Activated effector memory CD4-positive, alpha-beta T cell treated with Interleukin-2 at 50 U/mL for 16 hours (primary cell): ENCODE data around the gene ABLIM3.

ENCODE experiments used
- DNase-seq: peaks from one replicate; pipeline ENCODE4 v3.0.0-alpha.2; 2020

The ABLIM3 gene

DNA sequence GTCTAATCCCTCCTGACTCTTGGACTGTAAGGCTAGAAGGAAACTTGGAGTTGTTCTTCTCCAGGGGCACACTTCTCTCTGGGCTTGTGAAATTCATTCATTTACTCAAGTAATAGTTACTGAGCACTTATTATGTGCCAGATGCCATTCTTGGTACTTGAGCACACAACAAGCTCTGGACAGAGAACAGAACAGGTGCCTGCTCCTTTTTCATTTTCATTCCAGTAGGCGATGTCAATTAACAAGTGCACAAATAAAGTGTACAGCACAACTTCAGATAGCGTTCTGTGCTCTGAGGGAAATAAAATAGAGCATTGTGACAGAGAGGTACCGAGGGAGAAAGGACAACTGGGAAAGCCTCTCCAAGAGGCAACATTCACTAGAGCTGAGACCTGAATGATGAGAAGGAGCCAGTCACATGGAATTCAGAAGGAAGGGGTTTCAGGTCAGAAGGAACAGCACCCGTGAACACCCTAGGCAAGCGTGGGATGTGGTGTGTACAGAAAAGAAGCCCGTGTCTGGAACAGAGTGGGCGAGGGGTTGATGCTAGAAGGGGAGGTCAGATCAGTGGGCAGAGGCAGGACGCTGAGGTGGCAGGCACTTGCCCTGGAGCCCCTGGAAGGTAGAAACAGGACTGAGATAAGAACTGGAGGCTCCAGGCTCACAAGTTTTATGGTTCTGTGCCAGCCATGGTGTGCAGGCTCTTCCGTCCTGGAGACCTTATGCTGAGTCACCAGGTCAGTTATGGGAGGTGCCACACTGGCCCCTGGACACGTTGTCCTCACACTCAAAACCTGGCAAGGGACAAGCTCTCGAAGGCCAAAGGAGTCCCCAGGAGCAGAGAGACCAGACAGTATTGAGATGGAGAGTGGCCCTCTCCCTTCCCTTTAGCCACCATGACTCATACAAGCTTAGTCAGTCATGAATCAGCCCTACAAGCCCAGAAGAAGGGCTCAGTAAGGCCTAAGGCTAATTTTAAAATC is 7.2 kb upstream of the ABLIM3 start:
- no peak for DNase-seq

DNA sequence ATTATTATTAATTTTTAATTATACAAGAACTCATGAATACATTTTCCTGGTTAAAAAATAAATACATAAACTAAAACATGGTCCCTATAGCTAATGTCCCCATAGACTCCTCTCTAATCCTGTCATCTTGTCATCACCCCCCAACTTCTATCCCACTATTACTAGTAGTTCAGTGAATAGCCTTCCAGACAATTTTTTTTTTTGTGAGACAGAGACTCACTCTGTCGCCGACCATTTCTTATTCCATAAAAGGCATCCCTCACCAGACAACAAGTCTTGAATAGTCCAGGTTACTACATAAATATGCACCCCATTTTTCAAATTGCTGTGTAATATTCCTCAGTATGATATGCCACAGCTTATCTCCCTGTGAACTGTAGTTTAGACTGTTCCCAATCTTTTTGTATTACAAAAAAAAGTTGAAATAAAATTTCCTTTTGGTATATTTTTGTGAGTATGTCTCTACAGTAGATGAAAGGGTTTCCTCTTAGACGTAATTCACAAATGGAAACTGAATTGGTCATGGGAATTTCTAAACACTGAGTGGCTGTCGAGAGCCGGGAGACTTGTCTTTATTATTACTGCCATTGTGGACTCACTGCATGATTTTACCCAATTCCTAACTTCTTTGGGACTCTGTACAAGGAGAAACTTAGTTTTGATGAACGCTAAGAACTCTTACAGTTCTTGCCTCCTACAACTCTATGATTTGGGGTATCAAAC is 6.4 kb upstream of the ABLIM3 start:
- no peak for DNase-seq

DNA sequence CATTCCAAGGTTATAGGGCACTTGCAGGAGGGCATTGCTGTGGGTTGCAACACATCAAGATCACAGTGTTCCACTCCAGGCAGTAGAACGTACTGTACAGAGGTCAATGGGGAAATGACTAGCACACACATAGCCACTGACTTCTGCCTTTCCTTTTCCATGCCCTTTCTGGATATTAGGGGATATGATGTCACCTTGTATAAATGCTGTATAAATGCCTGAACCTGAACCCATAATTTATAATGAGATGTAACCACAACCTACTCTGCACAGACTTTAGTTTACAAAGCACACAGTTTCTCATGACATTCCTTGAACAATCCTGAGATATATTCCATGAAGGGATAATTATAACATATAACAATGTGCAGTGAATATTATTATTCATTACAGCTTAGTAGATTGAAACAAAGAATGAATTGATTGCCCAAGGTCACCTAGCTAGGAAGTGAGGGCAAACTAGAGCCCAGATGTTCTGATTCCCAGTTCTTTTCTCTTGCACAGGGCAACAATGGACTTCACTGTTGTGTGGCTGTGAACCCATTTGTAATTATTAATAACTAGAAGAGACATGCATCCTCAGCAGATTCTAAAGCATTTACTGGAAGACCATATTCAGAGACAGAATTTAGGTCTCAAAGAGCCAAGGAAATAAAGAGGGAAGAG is 5.6 kb upstream of the ABLIM3 start:
- DNase-seq: no peak

DNA sequence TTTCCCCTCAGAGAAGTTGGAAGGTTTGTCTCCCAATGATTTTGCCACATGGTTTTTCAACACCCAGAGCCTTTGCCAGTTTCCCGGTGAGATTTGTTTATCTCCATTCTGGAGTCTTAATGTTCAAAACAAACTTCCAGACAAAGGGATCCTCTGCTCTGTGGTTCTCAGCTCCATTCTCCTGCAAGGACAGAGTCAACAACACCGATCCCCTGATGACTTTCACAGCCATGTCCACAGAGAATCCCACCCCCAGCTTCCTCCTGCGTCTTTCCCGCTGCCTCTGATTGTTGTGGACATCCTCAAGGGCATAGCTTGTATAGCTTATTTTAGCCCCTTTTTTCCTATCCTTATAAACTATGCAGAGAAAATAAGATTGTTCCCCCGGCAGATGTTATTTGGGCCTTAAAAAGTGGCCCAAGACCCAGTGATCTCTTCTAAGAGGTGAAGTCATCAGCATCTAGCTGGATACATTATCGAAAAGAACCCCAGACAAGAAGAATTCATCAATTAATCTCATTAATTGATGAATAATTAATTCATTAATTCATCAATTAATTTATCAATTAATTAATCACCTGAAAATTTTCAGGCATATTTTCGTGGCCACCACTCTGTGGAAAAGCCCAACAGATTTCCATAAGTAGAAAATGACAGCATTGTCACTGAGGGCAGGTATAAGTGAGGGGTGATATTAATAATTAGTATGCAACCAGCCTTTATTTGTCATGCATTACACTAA is 2.9 kb upstream of the ABLIM3 start:
- no peak for DNase-seq

DNA sequence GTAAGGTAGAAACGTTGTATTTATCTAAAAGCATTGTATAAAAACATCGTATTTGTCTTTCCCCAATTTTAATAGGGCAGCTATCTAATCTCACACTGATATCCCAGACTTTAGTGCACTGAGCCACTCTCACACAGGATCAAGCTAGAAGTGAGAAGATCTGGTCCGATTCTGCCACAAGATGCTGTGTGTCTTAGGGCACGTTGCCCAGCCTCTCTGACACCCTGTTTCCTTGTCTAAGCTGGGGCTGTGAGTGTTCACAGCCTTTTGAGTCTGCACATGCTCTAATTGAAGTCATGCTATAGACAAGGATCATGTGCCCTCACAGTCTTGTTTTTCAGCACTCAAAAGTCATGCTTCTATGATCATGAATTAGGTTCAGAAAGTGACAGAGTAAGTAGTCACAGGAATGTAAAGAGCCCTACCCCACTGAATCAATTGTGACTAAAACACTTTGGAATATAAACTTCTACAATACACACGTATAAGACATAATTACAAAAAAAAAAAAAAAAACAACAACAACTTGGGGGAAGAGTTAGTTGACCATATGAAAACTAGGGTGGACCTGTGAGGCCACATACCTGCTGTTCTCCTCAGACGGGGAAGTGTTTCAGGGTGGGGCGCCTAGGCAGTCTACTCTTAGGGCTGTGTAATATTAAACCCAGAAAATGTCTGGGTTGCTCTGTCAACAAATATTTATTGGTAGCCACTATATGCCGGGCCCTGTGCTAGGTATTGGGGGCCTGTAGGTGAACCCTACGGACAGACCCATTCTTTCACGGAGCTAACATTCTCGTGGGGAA is 893 bp upstream of the ABLIM3 start:
- DNase-seq: no peak

DNA sequence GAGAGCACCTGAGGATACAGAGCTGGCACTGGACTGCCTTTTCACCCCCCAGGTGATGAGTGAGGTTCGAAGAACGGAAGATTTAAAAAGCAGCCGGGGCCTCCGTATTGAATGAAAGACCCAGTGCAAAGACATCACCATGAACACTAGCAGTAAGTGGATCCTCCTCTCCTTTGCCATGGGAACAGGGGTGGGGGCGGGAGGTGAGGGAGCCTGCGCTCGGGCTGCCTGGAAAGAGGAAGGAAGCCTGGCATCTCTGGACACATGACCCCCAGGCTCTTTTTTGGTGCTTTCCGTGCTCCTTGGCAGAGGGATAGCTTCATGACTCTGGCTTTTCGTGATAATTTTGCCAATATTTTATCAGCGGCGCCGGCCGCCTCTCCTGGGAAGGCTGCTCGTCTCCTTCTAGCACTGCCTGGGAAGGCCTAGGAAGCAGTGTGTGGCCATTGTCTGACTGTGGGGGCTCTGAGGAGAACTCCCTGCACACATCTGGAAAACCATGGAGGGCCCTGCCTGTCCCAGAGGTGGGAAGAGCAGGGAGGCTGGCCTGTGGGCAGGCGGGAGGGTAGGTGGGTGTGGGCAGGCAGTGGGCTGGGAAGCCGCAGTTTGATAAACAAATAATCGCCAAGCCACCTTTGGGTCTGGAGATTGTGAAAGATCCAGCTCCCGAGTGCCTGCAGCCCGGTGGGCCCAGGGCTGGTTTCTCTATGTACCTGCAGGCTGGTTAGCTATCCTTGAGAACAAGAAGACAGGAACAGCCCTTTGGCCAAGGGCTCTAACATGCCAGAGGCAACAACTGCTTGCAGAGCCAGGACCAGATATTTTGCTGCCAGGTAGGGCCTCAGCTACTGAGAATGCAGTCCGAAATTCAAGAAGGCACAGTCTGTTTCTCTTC is 911 bp downstream of the ABLIM3 start:
- no peak for DNase-seq

DNA sequence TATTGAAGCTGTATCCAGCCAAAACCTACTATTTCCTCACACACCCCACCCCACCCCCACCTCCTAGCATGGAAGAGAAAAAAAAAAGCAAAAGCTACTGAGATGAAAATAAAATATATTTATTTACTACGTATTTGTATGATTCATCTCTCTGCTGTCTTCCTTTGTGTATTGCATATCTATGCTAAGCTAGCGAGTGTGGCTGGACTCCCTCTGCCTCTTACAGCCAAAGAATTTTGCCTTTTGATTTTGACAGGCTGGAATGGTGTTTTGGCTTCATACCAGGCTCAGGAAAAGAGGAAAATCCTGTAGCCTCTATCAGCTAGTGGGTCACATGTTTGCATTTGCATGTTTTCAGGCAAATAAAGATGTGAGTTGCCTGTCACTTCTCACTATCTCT is 2.2 kb downstream of the ABLIM3 start:
- no peak for DNase-seq

DNA sequence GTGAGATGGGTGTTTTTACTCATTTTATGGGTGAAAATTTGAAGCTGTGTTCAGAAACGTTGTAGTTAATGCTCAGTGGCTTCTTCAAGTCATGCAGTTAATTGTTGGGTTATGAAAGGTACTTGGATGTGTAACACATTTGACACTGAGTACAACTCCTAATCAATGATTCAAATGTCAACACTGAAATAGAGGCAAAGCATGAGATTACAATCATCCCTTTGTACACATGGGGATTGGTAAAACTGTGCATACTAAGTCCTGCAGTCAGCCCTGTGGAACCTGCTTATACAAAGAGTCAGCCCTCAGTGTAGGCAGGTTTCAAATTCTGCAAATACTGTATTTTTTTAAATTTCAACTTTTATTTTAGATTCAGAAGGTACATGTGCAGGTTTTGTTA is 3.3 kb downstream of the ABLIM3 start:
- no peak for DNase-seq

DNA sequence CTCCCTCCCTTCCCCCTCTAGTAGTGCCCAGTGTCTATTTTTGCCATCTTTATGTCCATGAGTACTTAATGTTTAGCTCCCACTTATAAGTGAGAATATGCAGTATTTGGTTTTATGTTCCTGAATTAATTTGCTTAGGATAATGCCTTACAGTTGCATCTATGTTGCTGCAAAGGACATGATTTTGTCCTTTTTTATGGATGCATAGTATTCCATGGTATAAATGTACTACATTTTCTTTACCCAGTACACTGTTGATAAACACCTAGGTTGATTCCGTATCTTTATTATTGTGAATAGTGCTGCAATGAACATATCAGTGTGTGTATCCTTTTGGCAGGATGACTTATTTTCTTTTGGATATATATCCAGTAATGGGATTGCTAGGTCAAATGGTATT is 3.8 kb downstream of the ABLIM3 start:
- DNase-seq: no peak

DNA sequence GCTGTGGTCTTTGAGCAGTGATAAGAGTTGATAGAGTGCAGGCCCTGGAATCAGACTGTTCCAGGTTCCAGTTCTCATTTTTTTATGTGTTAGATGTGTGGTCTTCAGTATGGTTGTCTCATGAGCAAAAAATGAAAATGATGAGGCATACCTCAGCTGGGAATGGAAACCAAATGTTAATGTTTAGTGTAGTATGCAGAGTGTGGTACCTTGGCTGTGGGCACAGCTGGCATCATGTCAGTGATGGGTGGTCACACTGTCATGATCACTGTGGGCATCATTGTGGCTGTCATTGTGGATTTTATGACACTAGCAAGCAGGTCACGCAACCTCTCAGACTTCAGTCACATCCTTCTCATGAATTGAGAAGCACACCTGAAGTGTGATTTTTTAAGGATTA is 6.4 kb downstream of the ABLIM3 start:
- DNase-seq: no peak

DNA sequence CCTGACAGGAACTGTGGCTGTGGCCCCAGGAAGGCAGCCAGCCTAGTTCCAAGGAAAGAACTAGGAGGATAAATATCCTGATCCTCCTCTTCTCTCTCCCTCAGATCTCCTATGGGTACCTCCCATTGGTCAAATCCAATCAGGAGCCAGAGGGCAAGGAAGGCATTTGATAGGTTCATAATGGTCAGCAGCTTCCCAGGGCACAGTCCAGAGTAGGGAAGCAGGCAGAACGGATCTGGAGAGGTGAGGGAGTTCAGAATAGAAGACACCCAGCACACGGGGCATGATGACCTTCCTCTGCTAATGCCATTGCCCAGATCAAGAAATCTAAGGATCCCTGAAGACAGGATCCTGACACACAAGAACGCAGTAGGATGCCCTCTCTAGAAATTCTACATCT is 8.6 kb downstream of the ABLIM3 start:
- DNase-seq: no peak

DNA sequence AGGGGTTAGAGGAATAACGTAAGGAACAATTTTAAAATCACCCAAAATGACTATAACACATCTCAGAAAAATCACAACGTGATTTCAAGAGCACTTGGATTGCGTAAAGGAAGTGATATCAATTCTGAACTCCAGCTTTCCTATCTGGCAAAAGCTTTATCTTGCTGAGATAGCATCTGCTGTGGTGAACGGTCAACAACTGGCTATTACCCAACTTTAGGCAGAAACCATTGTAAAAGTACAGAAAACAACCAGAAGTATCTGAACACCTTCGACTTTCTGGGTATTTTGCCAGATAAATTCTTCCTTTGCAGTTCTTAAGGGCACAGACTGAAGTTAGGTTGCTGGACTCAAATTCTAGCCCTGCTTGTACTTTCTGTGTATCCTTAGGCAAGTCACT is 9.2 kb downstream of the ABLIM3 start:
- no peak for DNase-seq

DNA sequence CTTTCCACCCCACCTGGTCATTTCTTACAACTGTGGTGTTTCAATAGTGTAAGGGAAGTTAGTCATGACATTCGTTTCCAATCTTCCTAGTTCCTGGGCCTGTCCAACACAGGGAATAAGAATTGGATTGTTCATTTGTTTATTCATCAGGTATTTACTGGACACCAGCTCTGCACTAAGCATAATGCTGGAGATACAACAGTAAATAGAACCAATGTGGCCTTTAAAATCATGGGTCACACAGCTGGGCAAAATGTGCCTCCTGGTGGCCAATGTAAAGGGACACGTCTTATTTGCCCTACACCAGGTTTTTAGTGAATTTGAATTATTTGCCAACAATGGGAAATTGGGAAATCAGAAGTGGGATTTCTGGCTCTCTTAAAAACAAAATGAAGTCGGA is 10.4 kb downstream of the ABLIM3 start:
- DNase-seq: no peak

DNA sequence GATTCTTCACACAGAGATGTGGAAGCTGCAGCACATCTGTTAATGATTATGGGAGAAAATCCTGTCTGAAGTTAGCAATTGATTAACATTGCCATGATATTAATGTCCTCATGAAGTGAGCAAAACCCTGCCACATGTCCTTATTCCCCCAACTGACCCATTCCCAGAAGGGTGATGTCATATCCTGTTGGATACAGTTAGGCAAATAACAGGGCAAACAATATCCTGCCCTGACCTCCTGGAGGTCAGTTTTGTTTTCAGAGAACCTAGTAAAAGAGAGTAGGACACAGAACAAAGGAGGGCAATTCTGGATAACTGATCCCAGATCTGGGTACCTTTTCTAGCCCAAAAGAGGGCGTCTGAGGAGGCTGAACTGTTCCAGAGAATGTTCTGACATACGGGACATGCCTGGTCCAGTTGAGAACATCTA is 11.0 kb downstream of the ABLIM3 start:
- DNase-seq: no peak

DNA sequence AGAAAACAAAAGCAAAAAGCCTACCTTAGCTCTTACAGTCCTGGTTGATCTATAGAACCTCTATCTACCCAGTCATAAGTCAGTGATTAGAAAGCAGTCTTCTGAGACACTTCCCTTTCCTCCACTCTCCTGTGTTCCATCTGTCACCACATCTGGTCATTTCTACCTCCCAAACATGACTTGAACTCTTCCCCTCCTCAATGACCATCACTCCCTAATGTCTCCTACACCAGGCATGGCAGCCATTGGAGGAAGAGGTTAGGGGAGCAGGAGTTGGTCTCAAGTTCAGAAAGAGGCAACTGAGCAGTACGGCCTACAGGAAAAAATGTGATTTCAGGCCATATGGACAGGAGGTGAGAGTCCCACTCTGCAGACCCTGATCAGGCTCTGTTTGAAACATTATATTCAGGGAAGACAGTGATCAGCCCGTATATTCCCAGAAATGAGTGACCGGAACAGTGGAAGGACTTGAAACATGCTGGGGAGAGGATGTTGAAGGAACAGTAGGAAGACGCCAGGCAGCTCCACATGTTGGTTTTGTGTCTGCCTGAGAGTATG is 12.0 kb downstream of the ABLIM3 start:
- DNase-seq: no peak

DNA sequence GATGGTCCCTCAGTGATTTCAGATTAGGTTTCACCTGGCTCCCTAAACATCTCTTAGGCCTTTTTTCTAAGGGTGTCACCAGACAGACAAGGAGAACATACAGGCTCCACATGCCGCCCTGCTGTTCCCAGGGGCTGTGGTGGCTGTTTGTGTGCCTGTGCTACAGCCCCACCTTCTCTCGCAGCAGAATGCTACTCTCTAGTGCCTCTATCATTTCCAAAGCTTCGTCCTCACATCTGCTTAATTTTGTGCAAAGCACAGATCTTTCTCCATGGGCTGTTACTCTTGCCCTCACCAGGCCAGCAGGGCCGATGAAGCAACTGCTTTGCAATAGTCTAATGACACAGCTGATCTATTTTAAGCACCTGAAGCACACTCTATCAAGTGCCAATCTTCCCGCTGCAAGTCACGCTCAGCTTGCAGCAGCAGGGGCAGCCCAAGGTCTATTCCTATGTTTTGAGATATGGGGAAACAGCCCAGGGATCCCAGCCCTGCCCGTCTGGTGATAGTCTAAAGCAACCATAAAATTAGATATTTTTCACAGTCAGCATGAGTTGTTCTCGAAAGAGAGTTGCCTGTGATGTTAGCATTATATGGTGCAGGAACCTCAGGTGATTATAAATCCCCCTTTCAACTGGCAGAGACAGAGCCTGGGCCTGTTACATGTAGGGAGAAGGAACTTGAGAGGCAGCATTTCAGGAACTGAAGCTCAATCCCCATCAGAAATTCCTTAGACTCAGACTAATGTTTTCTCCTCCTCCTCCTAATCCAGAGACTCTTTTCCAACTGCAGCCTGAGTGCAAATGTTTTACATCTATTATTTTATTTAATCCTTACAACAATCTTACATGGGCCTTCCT is 12.7 kb downstream of the ABLIM3 start:
- no peak for DNase-seq

DNA sequence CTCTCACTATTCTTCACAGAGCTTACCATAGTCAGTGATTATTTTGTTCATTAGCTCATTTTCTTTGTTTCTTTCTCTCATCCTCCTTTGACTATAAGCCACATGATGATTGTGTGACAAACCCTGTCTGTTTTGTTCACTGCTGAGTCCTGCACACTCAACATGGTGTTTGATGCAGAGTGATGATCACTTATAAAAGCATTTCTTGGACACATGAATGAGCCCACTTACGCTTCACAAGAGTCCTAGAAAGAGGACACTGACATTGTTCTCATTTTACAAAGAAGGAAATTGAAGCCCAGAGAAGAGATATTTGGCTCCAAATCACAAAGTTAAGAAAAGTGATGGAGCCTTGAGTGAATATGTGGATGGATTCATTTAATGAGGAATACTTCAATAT is 13.4 kb downstream of the ABLIM3 start:
- no peak for DNase-seq

DNA sequence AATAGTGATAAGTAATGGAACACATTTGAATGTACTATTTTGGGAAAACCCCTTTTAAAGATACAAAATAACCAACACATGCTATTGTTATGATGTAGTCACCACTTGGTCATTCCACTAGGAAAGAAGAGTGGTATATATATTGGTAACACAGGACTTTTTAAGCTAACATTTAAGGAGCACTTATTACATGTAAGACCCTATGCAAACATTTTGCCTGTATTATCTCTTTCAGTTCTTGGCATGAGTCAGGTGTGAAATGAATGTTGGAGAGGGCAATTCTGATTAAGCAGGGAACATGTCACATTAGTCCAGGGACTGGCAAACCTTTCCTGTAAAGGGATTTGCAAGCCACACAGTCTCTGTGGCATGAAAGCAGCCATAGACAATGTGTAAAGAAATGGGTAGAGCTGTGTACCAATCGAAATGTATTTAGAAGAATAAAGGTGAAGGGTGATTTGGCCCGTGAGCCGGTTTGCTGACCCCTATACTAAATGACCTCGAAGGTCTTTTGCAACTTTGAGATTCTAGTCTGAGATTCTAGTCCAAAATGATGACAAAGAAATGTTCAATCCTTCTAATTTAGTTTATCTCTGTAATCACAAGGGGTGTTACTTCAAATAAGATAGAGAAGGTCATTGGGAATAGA is 15.3 kb downstream of the ABLIM3 start:
- no peak for DNase-seq

DNA sequence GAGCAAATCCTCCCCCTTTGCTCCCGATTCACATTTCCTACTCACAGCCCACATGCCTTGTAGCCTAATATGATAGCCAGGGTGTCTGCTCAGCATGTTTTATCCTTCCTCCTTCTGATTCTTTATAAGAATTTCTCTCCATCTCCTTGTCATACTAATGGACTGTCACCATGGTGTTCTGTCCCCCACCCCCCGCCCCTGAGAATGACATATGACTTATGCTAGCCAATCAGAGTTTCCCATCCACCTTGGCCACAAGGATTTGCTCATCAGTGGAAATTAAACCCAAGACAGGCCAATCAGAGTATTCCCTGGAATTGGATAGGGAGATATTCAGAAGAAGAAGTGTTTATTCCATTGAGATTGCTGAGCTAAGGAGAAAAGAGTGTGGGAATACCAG is 16.0 kb downstream of the ABLIM3 start:
- no peak for DNase-seq
